ENCODE data around the gene ZNF383.
"Not testable (repeated sequence)": the region's sequence is repeated elsewhere in the genome, so short reads cannot be mapped to it uniquely, and the experiment has no call there.

ZNF383 gene

GRCh38 chr19:37217775-37218591 lies at the start of gene ZNF383:
Gene ZNF383, plus strand, starts transcription at chr19:37218214. Its CDS starts 12,240 bp downstream, at chr19:37230454.
- H3K4me3 Mint-ChIP-seq = peak within 1 kb of the TSS; percentile 95
- peak within 1 kb of the TSS; percentile 91 for H3K27ac Mint-ChIP-seq
- no peaks in the 10 kb centered on the region for H3K27me3 Mint-ChIP-seq (ENCODE audit: low read depth)
- peaks cover 52% of the 10 kb centered on the region for H3K9me3 Mint-ChIP-seq
- H3K36me3 Mint-ChIP-seq (ENCODE audit: low read depth) = peaks cover 38% of the 10 kb centered on the region
- peaks cover 15% of the 10 kb centered on the region for H3K4me1 Mint-ChIP-seq (ENCODE audit: low read depth)

GRCh38 chr19:37172368-37173366 lies 45.3 kb upstream of the ZNF383 start, which contains the start of gene ZNF585A:
Gene ZNF585A, minus strand, starts transcription at chr19:37172695. Its CDS starts 2,785 bp downstream, at chr19:37169910.
- Mint-ChIP-seq H3K36me3 (ENCODE audit: low read depth) (peaks cover 16% of the 10 kb centered on the region), H3K4me3 (no peak within 1 kb of the TSS), H3K27ac (no peak within 1 kb of the TSS), H3K9me3 (peaks cover 49% of the 10 kb centered on the region), H3K27me3 (ENCODE audit: low read depth) (no peaks in the 10 kb centered on the region), H3K4me1 (ENCODE audit: low read depth) (no peaks in the 10 kb centered on the region)

- Mint-ChIP-seq H3K9me3 (peaks cover 77% of the 10 kb centered on the region), H3K36me3 (ENCODE audit: low read depth) (peaks cover 32% of the 10 kb centered on the region)
- H3K4me1 Mint-ChIP-seq (ENCODE audit: low read depth); H3K4me3 Mint-ChIP-seq; H3K27ac Mint-ChIP-seq; H3K27me3 Mint-ChIP-seq (ENCODE audit: low read depth): not testable (repeated sequence)
Observed at GRCh38 chr19:37186071-37186470, 31.9 kb upstream of the ZNF383 start.

- H3K4me3 Mint-ChIP-seq; H3K27ac Mint-ChIP-seq; H3K27me3 Mint-ChIP-seq (ENCODE audit: low read depth); H3K4me1 Mint-ChIP-seq (ENCODE audit: low read depth): not testable (repeated sequence)
- Mint-ChIP-seq H3K36me3 (ENCODE audit: low read depth) (peaks cover 20% of the 10 kb centered on the region), H3K9me3 (peaks cover 52% of the 10 kb centered on the region)
Observed at GRCh38 chr19:37195248-37195647, 22.8 kb upstream of the ZNF383 start.

- H3K27ac Mint-ChIP-seq; H3K4me1 Mint-ChIP-seq (ENCODE audit: low read depth); H3K27me3 Mint-ChIP-seq (ENCODE audit: low read depth); H3K4me3 Mint-ChIP-seq: not testable (repeated sequence)
- peaks cover 20% of the 10 kb centered on the region for H3K36me3 Mint-ChIP-seq (ENCODE audit: low read depth)
- peaks cover 50% of the 10 kb centered on the region for H3K9me3 Mint-ChIP-seq
Observed at GRCh38 chr19:37197115-37197514, 20.9 kb upstream of the ZNF383 start.

- no peak overlapping the region for H3K27ac Mint-ChIP-seq
- H3K9me3 Mint-ChIP-seq = peaks cover 48% of the 10 kb centered on the region
- H3K27me3 Mint-ChIP-seq (ENCODE audit: low read depth) = no peaks in the 10 kb centered on the region
- H3K4me3 Mint-ChIP-seq = no peak overlapping the region
- H3K4me1 Mint-ChIP-seq (ENCODE audit: low read depth) = no peaks in the 10 kb centered on the region
- H3K36me3 Mint-ChIP-seq (ENCODE audit: low read depth) = peaks cover 19% of the 10 kb centered on the region
Observed at GRCh38 chr19:37197768-37198167, 20.2 kb upstream of the ZNF383 start.

- Mint-ChIP-seq H3K9me3 (peaks cover 52% of the 10 kb centered on the region), H3K27me3 (ENCODE audit: low read depth) (no peaks in the 10 kb centered on the region), H3K4me1 (ENCODE audit: low read depth) (peaks cover 15% of the 10 kb centered on the region), H3K36me3 (ENCODE audit: low read depth) (peaks cover 37% of the 10 kb centered on the region), H3K4me3 (peak overlapping the region; percentile 95), H3K27ac (peak overlapping the region; percentile 91)
Observed at GRCh38 chr19:37217480-37217774, 587 bp upstream of the ZNF383 start.

- Mint-ChIP-seq H3K36me3 (ENCODE audit: low read depth) (peaks cover 40% of the 10 kb centered on the region), H3K9me3 (peaks cover 49% of the 10 kb centered on the region), H3K4me1 (ENCODE audit: low read depth) (peaks cover 15% of the 10 kb centered on the region), H3K27ac (peak overlapping the region; percentile 91), H3K4me3 (peak overlapping the region; percentile 95), H3K27me3 (ENCODE audit: low read depth) (no peaks in the 10 kb centered on the region)
Observed at GRCh38 chr19:37218592-37218935, 550 bp downstream of the ZNF383 start.

GRCh38 chr19:37220383-37220782 lies 2.4 kb downstream of the ZNF383 start:
- peaks cover 45% of the 10 kb centered on the region for H3K36me3 Mint-ChIP-seq (ENCODE audit: low read depth)
- peak overlapping the region; percentile 23 for H3K4me3 Mint-ChIP-seq
- no peak overlapping the region for H3K27ac Mint-ChIP-seq
- H3K4me1 Mint-ChIP-seq (ENCODE audit: low read depth) = peaks cover 15% of the 10 kb centered on the region
- no peaks in the 10 kb centered on the region for H3K27me3 Mint-ChIP-seq (ENCODE audit: low read depth)
- peaks cover 43% of the 10 kb centered on the region for H3K9me3 Mint-ChIP-seq

- Mint-ChIP-seq H3K27me3 (ENCODE audit: low read depth) (no peaks in the 10 kb centered on the region), H3K9me3 (peaks cover 45% of the 10 kb centered on the region), H3K36me3 (ENCODE audit: low read depth) (peaks cover 50% of the 10 kb centered on the region), H3K27ac (no peak overlapping the region), H3K4me1 (ENCODE audit: low read depth) (peaks cover 15% of the 10 kb centered on the region), H3K4me3 (no peak overlapping the region)
Observed at GRCh38 chr19:37221136-37221535, 3.1 kb downstream of the ZNF383 start.

GRCh38 chr19:37226248-37226647 lies 8.2 kb downstream of the ZNF383 start:
- Mint-ChIP-seq H3K4me1 (ENCODE audit: low read depth) (no peaks in the 10 kb centered on the region), H3K4me3 (no peak overlapping the region), H3K9me3 (peaks cover 49% of the 10 kb centered on the region), H3K27me3 (ENCODE audit: low read depth) (no peaks in the 10 kb centered on the region), H3K36me3 (ENCODE audit: low read depth) (peaks cover 57% of the 10 kb centered on the region), H3K27ac (no peak overlapping the region)

- Mint-ChIP-seq H3K4me3 (no peak overlapping the region), H3K27me3 (ENCODE audit: low read depth) (no peaks in the 10 kb centered on the region), H3K4me1 (ENCODE audit: low read depth) (no peaks in the 10 kb centered on the region), H3K27ac (no peak overlapping the region), H3K9me3 (peaks cover 47% of the 10 kb centered on the region), H3K36me3 (ENCODE audit: low read depth) (peaks cover 59% of the 10 kb centered on the region)
Observed at GRCh38 chr19:37227996-37228395, 10.0 kb downstream of the ZNF383 start.

GRCh38 chr19:37243206-37243632 lies 25.2 kb downstream of the ZNF383 start:
- Mint-ChIP-seq H3K9me3 (peaks cover 63% of the 10 kb centered on the region), H3K27ac (no peak overlapping the region), H3K4me3 (no peak overlapping the region), H3K36me3 (ENCODE audit: low read depth) (peaks cover 51% of the 10 kb centered on the region), H3K4me1 (ENCODE audit: low read depth) (no peaks in the 10 kb centered on the region), H3K27me3 (ENCODE audit: low read depth) (no peaks in the 10 kb centered on the region)

- Mint-ChIP-seq H3K27me3 (ENCODE audit: low read depth) (no peaks in the 10 kb centered on the region), H3K9me3 (peaks cover 71% of the 10 kb centered on the region), H3K4me1 (ENCODE audit: low read depth) (no peaks in the 10 kb centered on the region), H3K4me3 (peak overlapping the region; percentile 57), H3K27ac (no peak overlapping the region), H3K36me3 (ENCODE audit: low read depth) (peaks cover 3% of the 10 kb centered on the region)
Observed at GRCh38 chr19:37251308-37252229, 33.6 kb downstream of the ZNF383 start.

All from T-helper 1 cell treated with Interleukin-12 subunit alpha and Interleukin-12 subunit beta and Interleukin-4 antibody, amounts not matched to agents 30 μg/mL and 1 μg/mL, for 36 hours (primary cell).